Ishikawa (cell line): ENCODE results near the gene NINJ1.
A peak's percentile ranks its signal among the peaks of the same experiment; 100 is the strongest.

Source experiments
- CEBPB ChIP-seq: IDR thresholded peaks from 2 replicates; pipeline ENCODE4 v1.6.1; 2012
- CREB1 ChIP-seq: IDR thresholded peaks from 2 replicates; pipeline ENCODE4 v1.6.1; 2012; ENCODE audit warnings: low read depth
- EGR1 ChIP-seq: IDR thresholded peaks from 2 replicates; pipeline ENCODE4 v1.6.1; 2012
- EP300 ChIP-seq: IDR thresholded peaks from 2 replicates; pipeline ENCODE4 v1.6.1; 2012; ENCODE audit warnings: borderline replicate concordance
- FOXM1 ChIP-seq: IDR thresholded peaks from 2 replicates; pipeline ENCODE4 v1.6.1; 2012; ENCODE audit warnings: low read depth, borderline replicate concordance
- NFIC ChIP-seq: IDR thresholded peaks from 2 replicates; pipeline ENCODE4 v1.6.1; 2012
- RAD21 ChIP-seq: IDR thresholded peaks from 2 replicates; pipeline ENCODE4 v1.6.1; 2012; ENCODE audit warnings: low read depth
- TAF1 ChIP-seq: IDR thresholded peaks from 2 replicates; pipeline ENCODE4 v1.6.1; 2012; ENCODE audit warnings: low read depth, mild to moderate bottlenecking
- TCF12 ChIP-seq: IDR thresholded peaks from 2 replicates; pipeline ENCODE4 v1.6.1; 2012; ENCODE audit warnings: low read depth
- TEAD4 ChIP-seq: IDR thresholded peaks from 2 replicates; pipeline ENCODE4 v1.6.1; 2012
- USF1 ChIP-seq: IDR thresholded peaks from 2 replicates; pipeline ENCODE4 v1.6.1; 2012
- YY1 ChIP-seq: IDR thresholded peaks from 2 replicates; pipeline ENCODE4 v1.6.1; 2012; ENCODE audit warnings: low read depth
- ZBTB7A ChIP-seq: IDR thresholded peaks from 2 replicates; pipeline ENCODE4 v1.6.1; 2012; ENCODE audit warnings: low read depth
- TF ChIP-seq, protein P1 (sequence below): IDR thresholded peaks from 2 replicates; pipeline ENCODE4 v1.6.1; 2012
- TF ChIP-seq, protein P2 (sequence below): IDR thresholded peaks from 2 replicates; pipeline ENCODE4 v1.6.1; 2012; ENCODE audit warnings: low read depth, mild to moderate bottlenecking

NINJ1 gene

GRCh38 chr9:93097511-93098201 is 36.4 kb downstream of the NINJ1 start:
- TF ChIP-seq TEAD4 (no peak), USF1 (no peak), TAF1 (no peak), CREB1 (no peak), CEBPB (no peak), EP300 (no peak), NFIC (no peak), RAD21 (no peak), TCF12 (no peak), ZBTB7A (no peak), YY1 (no peak), FOXM1 (no peak), EGR1 (no peak)
- TF ChIP-seq, protein P1, sequence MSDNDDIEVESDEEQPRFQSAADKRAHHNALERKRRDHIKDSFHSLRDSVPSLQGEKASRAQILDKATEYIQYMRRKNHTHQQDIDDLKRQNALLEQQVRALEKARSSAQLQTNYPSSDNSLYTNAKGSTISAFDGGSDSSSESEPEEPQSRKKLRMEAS = no peak
- TF ChIP-seq, protein P2, sequence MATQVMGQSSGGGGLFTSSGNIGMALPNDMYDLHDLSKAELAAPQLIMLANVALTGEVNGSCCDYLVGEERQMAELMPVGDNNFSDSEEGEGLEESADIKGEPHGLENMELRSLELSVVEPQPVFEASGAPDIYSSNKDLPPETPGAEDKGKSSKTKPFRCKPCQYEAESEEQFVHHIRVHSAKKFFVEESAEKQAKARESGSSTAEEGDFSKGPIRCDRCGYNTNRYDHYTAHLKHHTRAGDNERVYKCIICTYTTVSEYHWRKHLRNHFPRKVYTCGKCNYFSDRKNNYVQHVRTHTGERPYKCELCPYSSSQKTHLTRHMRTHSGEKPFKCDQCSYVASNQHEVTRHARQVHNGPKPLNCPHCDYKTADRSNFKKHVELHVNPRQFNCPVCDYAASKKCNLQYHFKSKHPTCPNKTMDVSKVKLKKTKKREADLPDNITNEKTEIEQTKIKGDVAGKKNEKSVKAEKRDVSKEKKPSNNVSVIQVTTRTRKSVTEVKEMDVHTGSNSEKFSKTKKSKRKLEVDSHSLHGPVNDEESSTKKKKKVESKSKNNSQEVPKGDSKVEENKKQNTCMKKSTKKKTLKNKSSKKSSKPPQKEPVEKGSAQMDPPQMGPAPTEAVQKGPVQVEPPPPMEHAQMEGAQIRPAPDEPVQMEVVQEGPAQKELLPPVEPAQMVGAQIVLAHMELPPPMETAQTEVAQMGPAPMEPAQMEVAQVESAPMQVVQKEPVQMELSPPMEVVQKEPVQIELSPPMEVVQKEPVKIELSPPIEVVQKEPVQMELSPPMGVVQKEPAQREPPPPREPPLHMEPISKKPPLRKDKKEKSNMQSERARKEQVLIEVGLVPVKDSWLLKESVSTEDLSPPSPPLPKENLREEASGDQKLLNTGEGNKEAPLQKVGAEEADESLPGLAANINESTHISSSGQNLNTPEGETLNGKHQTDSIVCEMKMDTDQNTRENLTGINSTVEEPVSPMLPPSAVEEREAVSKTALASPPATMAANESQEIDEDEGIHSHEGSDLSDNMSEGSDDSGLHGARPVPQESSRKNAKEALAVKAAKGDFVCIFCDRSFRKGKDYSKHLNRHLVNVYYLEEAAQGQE = no peak

GRCh38 chr9:93096811-93097382 is 37.2 kb downstream of the NINJ1 start:
- TF ChIP-seq NFIC = no peak
- no peak for TF ChIP-seq EGR1
- TF ChIP-seq, protein P2 = no peak
- no peak for TF ChIP-seq FOXM1
- TF ChIP-seq ZBTB7A = no peak
- TF ChIP-seq USF1 = no peak
- no peak for TF ChIP-seq CREB1
- no peak for TF ChIP-seq TCF12
- no peak for TF ChIP-seq TAF1
- TF ChIP-seq TEAD4 = no peak
- no peak for TF ChIP-seq RAD21
- no peak for TF ChIP-seq CEBPB
- TF ChIP-seq, protein P1 = no peak
- TF ChIP-seq EP300 = no peak
- TF ChIP-seq YY1 = no peak

GRCh38 chr9:93096131-93096802 is 37.8 kb downstream of the NINJ1 start, which contains the start of gene CARD19:
Gene CARD19 (plus strand): TSS chr9:93096217. CDS start chr9:93096346, 129 bp downstream.
- TF ChIP-seq, protein P1 = peak; percentile 44; the same call in 1 of the 2 replicates
- peak; percentile 50; the same call in 1 of the 2 replicates for TF ChIP-seq TAF1
- TF ChIP-seq ZBTB7A = peak; percentile 74
- no peak for TF ChIP-seq FOXM1
- TF ChIP-seq EP300 = 0 out of 2 replicates have a peak, but pooled peaks have one; percentile 20
- TF ChIP-seq YY1 = peak; percentile 56
- TF ChIP-seq TCF12 = no peak

- TF ChIP-seq CREB1 = no peak
- TF ChIP-seq TCF12 = 0 out of 2 replicates have a peak, but pooled peaks have one; percentile 22
- TF ChIP-seq, protein P1 = peak; percentile 42
- peak; percentile 90 for TF ChIP-seq EGR1
- TF ChIP-seq TAF1 = peak; percentile 37; the same call in 1 of the 2 replicates
Observed at GRCh38 chr9:93095205-93096130, 38.6 kb downstream of the NINJ1 start.
